NT2/D1 (cell line): ENCODE measurements around the gene MAP2K3.

Source experiments
- SUZ12 ChIP-seq: IDR thresholded peaks from 2 replicates; pipeline ENCODE4 v1.6.1; 2011; ENCODE audit not compliant: insufficient read length, insufficient read depth; ENCODE audit errors: extremely low read depth
- YY1 ChIP-seq: IDR thresholded peaks from 2 replicates; pipeline ENCODE4 v1.6.1; 2011; ENCODE audit not compliant: insufficient read length, insufficient read depth

GRCh38 chr17:21279582-21279981, 4.9 kb upstream of the MAP2K3 start:
- no peak for TF ChIP-seq YY1
- no peak for TF ChIP-seq SUZ12
